ENCODE measurements around the gene GOLGA2. TPM values are rescaled to one million over a fixed set of nuclear protein-coding genes. Genes with fewer than 3 reads are reported as not detected.

Gene GOLGA2
- total RNA-seq, 2 experiments from 2014 or later = 44.3 to 48.3 TPM

GRCh38 chr9:128215491-128216409, 60.1 kb downstream of the GOLGA2 start:
- intact Hi-C loops (cut with DNase I, micrococcal nuclease) = no loop called here
- Histone ChIP-seq H3K4me3 (ENCODE audit: low read length) (no peak overlapping the region), H3K36me3 (ENCODE audit: insufficient read depth, low read length) (no peaks in the 10 kb centered on the region), H3K9me3 (ENCODE audit: control insufficient read depth in 1 of 2, insufficient read depth in 1 of 2, low read length in 2 of 2) (no peaks in the 10 kb centered on the region), H3K27ac (ENCODE audit: low read depth in 1 of 2, low read length in 2 of 2) (no peak overlapping the region), H3K4me1 (ENCODE audit: insufficient read depth, low read length) (peaks cover 16% of the 10 kb centered on the region), H3K27me3 (ENCODE audit: control insufficient read depth in 1 of 2, insufficient read depth in 2 of 2, low read length in 2 of 2) (no peaks in the 10 kb centered on the region)
- peaks cover 9% of the 10 kb centered on the region for H3K27me3 Mint-ChIP-seq
- TF ChIP-seq CTCF (IDR thresholded peaks at IDR 0.05) = no peak
- H3K4me3 Mint-ChIP-seq = no peak overlapping the region
- ATAC-seq (ENCODE audit: poor library complexity) = no peak
- H3K36me3 Mint-ChIP-seq (ENCODE audit: low read depth) = no peaks in the 10 kb centered on the region
- CTCF ChIA-PET = no interaction called here
- no peaks in the 10 kb centered on the region for H3K9me3 Mint-ChIP-seq
- H3K4me1 Mint-ChIP-seq (ENCODE audit: low read depth) = peaks cover 12% of the 10 kb centered on the region
- H3K27ac Mint-ChIP-seq = no peak overlapping the region
- peak in 1 of 14 experiments; percentile 14 for DNase-seq
- POLR2A ChIA-PET = no interaction called here

- ChIA-PET CTCF (no interaction called here), POLR2A (no interaction called here)
- Histone ChIP-seq H3K9me3 (ENCODE audit: control insufficient read depth in 1 of 2, insufficient read depth in 1 of 2, low read length in 2 of 2) (no peaks in the 10 kb centered on the region), H3K4me3 (ENCODE audit: low read length) (no peak overlapping the region), H3K27ac (ENCODE audit: low read depth in 1 of 2, low read length in 2 of 2) (no peak overlapping the region), H3K27me3 (ENCODE audit: control insufficient read depth in 1 of 2, insufficient read depth in 2 of 2, low read length in 2 of 2) (no peaks in the 10 kb centered on the region), H3K36me3 (ENCODE audit: insufficient read depth, low read length) (no peaks in the 10 kb centered on the region), H3K4me1 (ENCODE audit: insufficient read depth, low read length) (peaks cover 16% of the 10 kb centered on the region)
- TF ChIP-seq CTCF (IDR thresholded peaks at IDR 0.05) = no peak
- peak in 1 of 14 experiments; percentile 12 for DNase-seq
- Mint-ChIP-seq H3K27ac (no peak overlapping the region), H3K36me3 (ENCODE audit: low read depth) (no peaks in the 10 kb centered on the region), H3K4me3 (no peak overlapping the region), H3K9me3 (no peaks in the 10 kb centered on the region), H3K4me1 (ENCODE audit: low read depth) (peaks cover 12% of the 10 kb centered on the region), H3K27me3 (peaks cover 10% of the 10 kb centered on the region)
- intact Hi-C loops (cut with DNase I, micrococcal nuclease) = no loop called here
- ATAC-seq (ENCODE audit: poor library complexity) = no peak
These were observed 61.0 kb downstream of the GOLGA2 start for GRCh38 chr9:128214571-128215490.

GRCh38 chr9:128213746-128214497, 61.9 kb downstream of the GOLGA2 start:
- H3K36me3 ChIP-seq (ENCODE audit: insufficient read depth, low read length) = no peaks in the 10 kb centered on the region
- no peaks in the 10 kb centered on the region for H3K9me3 Mint-ChIP-seq
- DNase-seq (no peak), ATAC-seq (ENCODE audit: poor library complexity) (no peak)
- intact Hi-C loops (cut with DNase I, micrococcal nuclease) = no loop called here
- no peak overlapping the region for H3K27ac Mint-ChIP-seq
- no peaks in the 10 kb centered on the region for H3K27me3 ChIP-seq (ENCODE audit: control insufficient read depth in 1 of 2, insufficient read depth in 2 of 2, low read length in 2 of 2)
- peaks cover 10% of the 10 kb centered on the region for H3K27me3 Mint-ChIP-seq
- no peaks in the 10 kb centered on the region for H3K9me3 ChIP-seq (ENCODE audit: control insufficient read depth in 1 of 2, insufficient read depth in 1 of 2, low read length in 2 of 2)
- no peak overlapping the region for H3K4me3 Mint-ChIP-seq
- peaks cover 10% of the 10 kb centered on the region for H3K4me1 Mint-ChIP-seq (ENCODE audit: low read depth)
- no peaks in the 10 kb centered on the region for H3K36me3 Mint-ChIP-seq (ENCODE audit: low read depth)
- TF ChIP-seq CTCF (IDR thresholded peaks at IDR 0.05) = no peak
- POLR2A ChIA-PET = no interaction called here
- H3K27ac ChIP-seq (ENCODE audit: low read depth in 1 of 2, low read length in 2 of 2) = no peak overlapping the region
- H3K4me3 ChIP-seq (ENCODE audit: low read length) = no peak overlapping the region
- CTCF ChIA-PET = no interaction called here
- H3K4me1 ChIP-seq (ENCODE audit: insufficient read depth, low read length) = peaks cover 14% of the 10 kb centered on the region

All from CD4-positive, alpha-beta T cell (primary cell).